ENCODE results near the gene CPPED1. TPM values are rescaled to one million over a fixed set of nuclear protein-coding genes. Genes with fewer than 3 reads are reported as not detected.

Gene CPPED1
- polyA plus RNA-seq, 3 donors, result 100 to 292 (median 259) TPM

DNA sequence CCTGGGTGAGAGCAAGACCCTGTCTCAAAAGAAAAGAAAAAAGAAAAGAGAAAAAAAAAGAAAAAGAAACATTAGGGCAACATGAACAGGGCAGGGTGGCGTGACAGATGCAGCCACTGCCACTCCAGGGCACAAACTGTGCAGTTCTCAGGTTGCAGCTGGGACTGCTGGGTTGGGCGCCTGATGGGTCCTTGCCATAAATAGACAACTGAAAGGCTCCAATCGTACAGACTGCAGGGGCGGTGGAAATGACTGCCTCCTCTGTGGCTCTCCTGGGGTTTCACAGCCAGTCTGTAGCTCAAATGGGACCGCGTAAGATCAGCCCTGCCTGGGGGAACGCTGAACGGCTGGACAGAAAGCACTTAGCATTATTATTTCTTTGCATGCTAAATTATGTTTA, 130.7 kb downstream of the CPPED1 start:
- peaks cover 100% of the 10 kb centered on the region for H4K20me1 ChIP-seq (ENCODE audit: insufficient read depth, low read length)
- H3K36me3 ChIP-seq (replicated peaks in 1 of 2; ENCODE audit: control insufficient read depth in 1 of 2, insufficient read depth in 2 of 2, low read length in 2 of 2), result peaks cover 35 to 81% of the 10 kb centered on the region in 2 donors
- H3K4me1 ChIP-seq (ENCODE audit: control insufficient read depth in 1 of 2, insufficient read depth in 2 of 2, low read length in 2 of 2), result peaks cover 6 to 7% of the 10 kb centered on the region in 2 donors
- H3K27ac ChIP-seq (ENCODE audit: low read depth in 1 of 2, low read length in 2 of 2), result no peak overlapping the region
- Mint-ChIP-seq H3K9me3 (peaks cover 4 to 18% (median 12%) of the 10 kb centered on the region in 7 donors), H3K27ac (peak overlapping the region in 1 of 7 donors; percentile 83), H3K36me3 (peaks cover 31 to 87% of the 10 kb centered on the region in 2 donors), H3K4me1 (peaks cover 10% of the 10 kb centered on the region), H3K4me3 (no peak overlapping the region), H3K27me3 (ENCODE audit: low read depth in 3 of 3) (no peaks in the 10 kb centered on the region)
- DNase-seq, result no peak
- intact Hi-C loops (cut with micrococcal nuclease), result no loop called here
- H3K79me2 ChIP-seq (ENCODE audit: insufficient read depth, low read length), result peaks cover 25% of the 10 kb centered on the region
- 98% methylated on average over 4 of the region's 8 CpGs for WGBS (ENCODE audit: insufficient coverage)
- no peak overlapping the region for H3K4me2 ChIP-seq (replicated peaks; ENCODE audit: extremely low read depth, low read length, poor library complexity, severe bottlenecking)
- TF ChIP-seq, protein P1, sequence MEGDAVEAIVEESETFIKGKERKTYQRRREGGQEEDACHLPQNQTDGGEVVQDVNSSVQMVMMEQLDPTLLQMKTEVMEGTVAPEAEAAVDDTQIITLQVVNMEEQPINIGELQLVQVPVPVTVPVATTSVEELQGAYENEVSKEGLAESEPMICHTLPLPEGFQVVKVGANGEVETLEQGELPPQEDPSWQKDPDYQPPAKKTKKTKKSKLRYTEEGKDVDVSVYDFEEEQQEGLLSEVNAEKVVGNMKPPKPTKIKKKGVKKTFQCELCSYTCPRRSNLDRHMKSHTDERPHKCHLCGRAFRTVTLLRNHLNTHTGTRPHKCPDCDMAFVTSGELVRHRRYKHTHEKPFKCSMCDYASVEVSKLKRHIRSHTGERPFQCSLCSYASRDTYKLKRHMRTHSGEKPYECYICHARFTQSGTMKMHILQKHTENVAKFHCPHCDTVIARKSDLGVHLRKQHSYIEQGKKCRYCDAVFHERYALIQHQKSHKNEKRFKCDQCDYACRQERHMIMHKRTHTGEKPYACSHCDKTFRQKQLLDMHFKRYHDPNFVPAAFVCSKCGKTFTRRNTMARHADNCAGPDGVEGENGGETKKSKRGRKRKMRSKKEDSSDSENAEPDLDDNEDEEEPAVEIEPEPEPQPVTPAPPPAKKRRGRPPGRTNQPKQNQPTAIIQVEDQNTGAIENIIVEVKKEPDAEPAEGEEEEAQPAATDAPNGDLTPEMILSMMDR (IDR thresholded peaks at IDR 0.05), result no peak
- H3K9ac ChIP-seq (ENCODE audit: insufficient read depth, low read length, poor library complexity, severe bottlenecking), result no peak overlapping the region
- H2AFZ ChIP-seq (ENCODE audit: insufficient read depth, low read depth, low read length, poor library complexity, severe bottlenecking), result no peak overlapping the region
- no peak overlapping the region for H3K4me3 ChIP-seq (replicated peaks in 1 of 3; ENCODE audit: low read depth in 2 of 3, low read length in 3 of 3)
- no peaks in the 10 kb centered on the region for H3K27me3 ChIP-seq (ENCODE audit: control insufficient read depth in 2 of 2, insufficient read depth in 2 of 2, low read length in 2 of 2)
- peaks cover 0 to 21% of the 10 kb centered on the region in 2 donors for H3K9me3 ChIP-seq (replicated peaks in 1 of 2; ENCODE audit: control insufficient read depth in 1 of 2, insufficient read depth in 1 of 2, low read length in 2 of 2)

DNA sequence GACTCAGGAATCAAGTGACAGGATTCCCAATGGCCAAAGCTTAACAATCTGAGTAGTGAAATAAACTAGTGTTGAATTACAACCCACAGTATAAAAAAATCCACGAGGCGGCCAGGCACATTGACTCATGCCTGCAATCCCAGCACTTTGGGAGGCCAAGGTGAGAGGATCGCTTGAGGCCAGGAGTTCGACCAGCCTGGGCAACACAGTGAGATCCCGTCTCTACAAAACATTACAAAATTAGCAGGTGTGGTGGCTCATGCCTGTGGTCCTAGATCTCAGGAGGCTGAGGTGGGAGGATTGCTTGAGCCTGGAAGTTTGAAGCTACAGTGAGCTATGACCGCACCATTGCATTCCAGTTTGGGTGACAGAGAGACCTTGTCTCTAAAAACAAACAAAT, 133.8 kb downstream of the CPPED1 start:
- Histone ChIP-seq H3K4me1 (ENCODE audit: control insufficient read depth in 1 of 2, insufficient read depth in 2 of 2, low read length in 2 of 2) (no peaks in the 10 kb centered on the region), H3K4me2 (replicated peaks; ENCODE audit: extremely low read depth, low read length, poor library complexity, severe bottlenecking) (no peak overlapping the region), H3K9me3 (replicated peaks in 1 of 2; ENCODE audit: control insufficient read depth in 1 of 2, insufficient read depth in 1 of 2, low read length in 2 of 2) (peaks cover 0 to 29% of the 10 kb centered on the region in 2 donors), H4K20me1 (ENCODE audit: insufficient read depth, low read length) (peaks cover 100% of the 10 kb centered on the region), H3K27ac (ENCODE audit: low read depth in 1 of 2, low read length in 2 of 2) (no peak overlapping the region), H3K4me3 (replicated peaks in 1 of 3; ENCODE audit: low read depth in 2 of 3, low read length in 3 of 3) (no peak overlapping the region), H3K36me3 (replicated peaks in 1 of 2; ENCODE audit: control insufficient read depth in 1 of 2, insufficient read depth in 2 of 2, low read length in 2 of 2) (peaks cover 26 to 82% of the 10 kb centered on the region in 2 donors), H3K9ac (ENCODE audit: insufficient read depth, low read length, poor library complexity, severe bottlenecking) (no peak overlapping the region), H3K27me3 (ENCODE audit: control insufficient read depth in 2 of 2, insufficient read depth in 2 of 2, low read length in 2 of 2) (no peaks in the 10 kb centered on the region), H3K79me2 (ENCODE audit: insufficient read depth, low read length) (peaks cover 6% of the 10 kb centered on the region), H2AFZ (ENCODE audit: insufficient read depth, low read depth, low read length, poor library complexity, severe bottlenecking) (no peak overlapping the region)
- peaks cover 10 to 22% (median 12%) of the 10 kb centered on the region in 7 donors for H3K9me3 Mint-ChIP-seq
- TF ChIP-seq, protein P1 (IDR thresholded peaks at IDR 0.05), result no peak
- H3K4me3 Mint-ChIP-seq, result no peak overlapping the region
- DNase-seq, result no peak
- H3K27ac Mint-ChIP-seq, result no peak overlapping the region
- peaks cover 4% of the 10 kb centered on the region for H3K4me1 Mint-ChIP-seq
- peaks cover 28 to 83% of the 10 kb centered on the region in 2 donors for H3K36me3 Mint-ChIP-seq
- intact Hi-C loops (cut with micrococcal nuclease), result no loop called here
- 100% methylated on average over 3 of the region's 6 CpGs for WGBS (ENCODE audit: insufficient coverage)
- H3K27me3 Mint-ChIP-seq (ENCODE audit: low read depth in 3 of 3), result no peaks in the 10 kb centered on the region
